Colonic mucosa (tissue), 4 donors: ENCODE data around the gene ALG11. TPM values are rescaled to one million over a fixed set of nuclear protein-coding genes. Genes with fewer than 3 reads are reported as not detected.
"Not testable (repeated sequence)": the region's sequence is repeated elsewhere in the genome, so short reads cannot be mapped to it uniquely, and the experiment has no call there.

Experiments
- DNase-seq: peaks from one replicate; pipeline ENCODE4 v3.0.0-alpha.2; 2020
- H3K27ac ChIP-seq: fragments of 200-600 bp; one replicate; pipeline ENCODE4 v1.8.0; 2021
- H3K27me3 ChIP-seq: fragments of 200-600 bp; one replicate; pipeline ENCODE4 v1.8.0; 2021
- H3K36me3 ChIP-seq: fragments of 200-600 bp; one replicate; pipeline ENCODE4 v1.8.0; 2021
- H3K4me1 ChIP-seq: fragments of 200-600 bp; one replicate; pipeline ENCODE4 v1.8.0; 2021; ENCODE audit warnings: mild to moderate bottlenecking
- H3K4me3 ChIP-seq: fragments of 200-600 bp; one replicate; pipeline ENCODE4 v1.8.0; 2021
- H3K9ac ChIP-seq, 2 donors: one replicate each; pipeline ENCODE4 v1.7.0; 2013; ENCODE audit warnings: control low read depth in 2 of 2, low read depth in 2 of 2, low read length in 2 of 2
- H3K9me3 ChIP-seq: fragments of 200-600 bp; one replicate; pipeline ENCODE4 v1.8.0; 2021
- intact Hi-C: fragments of 100-400 bp; cut with DNase I; formaldehyde crosslinking; loops from one replicate; pipeline ENCODE4 v1.14.1; 2022
- total RNA-seq, 2 donors: library from RNA; stranded (reverse); fragmentation: NEBNext Ultra II Directional in 1 of 2; extraction: Animal tissue kit (Norgen Biotek cat#: 25700) in 1 of 2; gene quantifications; one replicate each; pipeline ENCODE4 v1.2.1, GENCODE V29; 2021
- TF ChIP-seq, protein P1 (sequence below): fragments of 200-600 bp; IDR thresholded peaks from one replicate; pipeline ENCODE4 v1.8.0; 2022; ENCODE audit warnings: antibody characterized with exemption, mild to moderate bottlenecking
- donor health status: healthy.
- donor health status: DM: no; HTN: no; CAD: no.
- donor health status: DM: no; HTN: no; CAD: no.

ALG11 gene
- total RNA-seq, 2 donors from 2014 or later = 32.4 to 45.0 TPM

- Histone ChIP-seq H3K9ac (no peak overlapping the region), H3K27ac (no peak overlapping the region), H3K36me3 (no peaks in the 10 kb centered on the region), H3K4me3 (no peak overlapping the region), H3K9me3 (no peaks in the 10 kb centered on the region), H3K4me1 (no peaks in the 10 kb centered on the region), H3K27me3 (no peaks in the 10 kb centered on the region)
- intact Hi-C loops = no loop called here
- no peak for DNase-seq
- TF ChIP-seq, protein P1, sequence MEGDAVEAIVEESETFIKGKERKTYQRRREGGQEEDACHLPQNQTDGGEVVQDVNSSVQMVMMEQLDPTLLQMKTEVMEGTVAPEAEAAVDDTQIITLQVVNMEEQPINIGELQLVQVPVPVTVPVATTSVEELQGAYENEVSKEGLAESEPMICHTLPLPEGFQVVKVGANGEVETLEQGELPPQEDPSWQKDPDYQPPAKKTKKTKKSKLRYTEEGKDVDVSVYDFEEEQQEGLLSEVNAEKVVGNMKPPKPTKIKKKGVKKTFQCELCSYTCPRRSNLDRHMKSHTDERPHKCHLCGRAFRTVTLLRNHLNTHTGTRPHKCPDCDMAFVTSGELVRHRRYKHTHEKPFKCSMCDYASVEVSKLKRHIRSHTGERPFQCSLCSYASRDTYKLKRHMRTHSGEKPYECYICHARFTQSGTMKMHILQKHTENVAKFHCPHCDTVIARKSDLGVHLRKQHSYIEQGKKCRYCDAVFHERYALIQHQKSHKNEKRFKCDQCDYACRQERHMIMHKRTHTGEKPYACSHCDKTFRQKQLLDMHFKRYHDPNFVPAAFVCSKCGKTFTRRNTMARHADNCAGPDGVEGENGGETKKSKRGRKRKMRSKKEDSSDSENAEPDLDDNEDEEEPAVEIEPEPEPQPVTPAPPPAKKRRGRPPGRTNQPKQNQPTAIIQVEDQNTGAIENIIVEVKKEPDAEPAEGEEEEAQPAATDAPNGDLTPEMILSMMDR = no peak
Observed at GRCh38 chr13:52048516-52048915, 36.3 kb downstream of the ALG11 start.

GRCh38 chr13:52051400-52051799 lies 39.2 kb downstream of the ALG11 start:
- no peak overlapping the region for H3K27ac ChIP-seq
- intact Hi-C loops = no loop called here
- no peaks in the 10 kb centered on the region for H3K9me3 ChIP-seq
- TF ChIP-seq, protein P1 = no peak
- no peaks in the 10 kb centered on the region for H3K36me3 ChIP-seq
- H3K4me1 ChIP-seq = no peaks in the 10 kb centered on the region
- H3K9ac ChIP-seq = no peak overlapping the region
- H3K27me3 ChIP-seq = no peaks in the 10 kb centered on the region
- DNase-seq = no peak
- no peak overlapping the region for H3K4me3 ChIP-seq

DNA sequence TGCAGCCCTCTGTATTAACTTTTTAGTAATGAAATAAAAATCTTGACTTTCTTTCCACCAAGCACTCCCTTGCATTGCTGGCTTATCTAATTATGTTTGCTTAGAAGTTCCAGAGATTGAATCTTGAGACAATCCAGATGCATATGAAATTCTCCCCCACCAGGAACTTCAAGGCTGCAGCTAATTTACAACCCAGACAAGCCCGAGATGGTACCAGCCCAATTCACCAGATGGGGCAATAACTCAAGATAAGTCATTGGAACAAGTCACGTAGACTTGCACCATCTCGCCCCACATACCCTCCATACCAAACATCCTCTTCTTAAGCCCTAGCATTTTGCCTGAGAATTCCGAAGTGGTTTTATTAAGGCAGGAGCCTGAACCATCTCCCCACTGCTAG lies 41.3 kb downstream of the ALG11 start:
- no peaks in the 10 kb centered on the region for H3K27me3 ChIP-seq
- H3K9me3 ChIP-seq = no peaks in the 10 kb centered on the region
- DNase-seq = no peak
- no peaks in the 10 kb centered on the region for H3K4me1 ChIP-seq
- H3K9ac ChIP-seq = no peak overlapping the region
- no peak overlapping the region for H3K27ac ChIP-seq
- TF ChIP-seq, protein P1 = no peak
- intact Hi-C loops = no loop called here
- no peak overlapping the region for H3K4me3 ChIP-seq
- no peaks in the 10 kb centered on the region for H3K36me3 ChIP-seq

- intact Hi-C loops, H3K4me3 ChIP-seq, H3K9me3 ChIP-seq, H3K9ac ChIP-seq, H3K36me3 ChIP-seq, H3K27me3 ChIP-seq, H3K27ac ChIP-seq, H3K4me1 ChIP-seq, DNase-seq: not testable (repeated sequence)
Observed at GRCh38 chr13:52061064-52061463, 48.9 kb downstream of the ALG11 start.

DNA sequence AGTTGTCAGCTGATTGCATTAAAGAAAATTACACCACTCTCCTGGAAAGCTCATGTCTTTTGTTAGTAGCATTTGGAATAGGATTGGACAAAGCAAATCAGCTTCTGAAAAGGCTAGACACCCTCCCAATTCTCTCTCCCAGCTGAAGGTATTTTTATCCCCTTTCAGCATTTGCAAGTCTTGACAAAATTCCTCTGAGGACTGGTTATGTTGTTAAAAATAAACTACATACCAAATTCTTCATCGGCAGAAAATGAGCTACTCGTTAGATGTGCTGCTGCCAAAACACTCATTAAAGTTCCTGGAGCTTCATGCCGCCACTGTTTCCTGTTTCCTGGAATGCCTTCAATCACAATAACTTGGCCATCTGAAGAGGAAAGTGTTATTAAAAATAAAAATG lies 49.4 kb downstream of the ALG11 start:
- Histone ChIP-seq H3K9ac (no peak overlapping the region), H3K4me3 (no peak overlapping the region), H3K36me3 (no peaks in the 10 kb centered on the region), H3K27me3 (no peaks in the 10 kb centered on the region), H3K4me1 (no peaks in the 10 kb centered on the region), H3K27ac (no peak overlapping the region), H3K9me3 (no peaks in the 10 kb centered on the region)
- TF ChIP-seq, protein P1 = no peak
- intact Hi-C loops = no loop called here
- no peak for DNase-seq

GRCh38 chr13:52067237-52067636 lies 55.0 kb downstream of the ALG11 start:
- no peak overlapping the region for H3K4me3 ChIP-seq
- no peak for DNase-seq
- H3K9me3 ChIP-seq = peaks cover 8% of the 10 kb centered on the region
- intact Hi-C loops = no loop called here
- H3K36me3 ChIP-seq = no peaks in the 10 kb centered on the region
- no peak overlapping the region for H3K9ac ChIP-seq
- no peak overlapping the region for H3K27ac ChIP-seq
- TF ChIP-seq, protein P1 = no peak
- no peaks in the 10 kb centered on the region for H3K4me1 ChIP-seq
- H3K27me3 ChIP-seq = no peaks in the 10 kb centered on the region
